Thymus (tissue), 11 donors: ENCODE results near the gene USP14. TPM values are rescaled to one million over a fixed set of nuclear protein-coding genes. Genes with fewer than 3 reads are reported as not detected.
A peak's percentile ranks its signal among the peaks of the same experiment; 100 is the strongest.

ENCODE experiments used
- DNase-seq, 9 donors: peaks; one replicate each; pipeline ENCODE4 v3.0.0-alpha.2; 2013; ENCODE audit warnings: low spot score in 9 of 9, low read depth in 6 of 9, missing footprints in 1 of 9
- H3K27ac ChIP-seq, 2 donors: one replicate each; pipeline ENCODE4 v1.5.1; 2013; ENCODE audit warnings: control low read depth in 1 of 2, low read depth in 1 of 2, low read length in 1 of 2, mild to moderate bottlenecking in 1 of 2, moderate library complexity in 1 of 2
- H3K27me3 ChIP-seq, 2 donors: one replicate each; pipeline ENCODE4 v1.5.1; 2013; ENCODE audit warnings: low read length in 1 of 2; ENCODE audit not compliant: control insufficient read depth in 2 of 2, insufficient read depth in 1 of 2
- H3K36me3 ChIP-seq, 2 donors: one replicate each; pipeline ENCODE4 v1.5.1; 2013; ENCODE audit warnings: low read length in 1 of 2, mild to moderate bottlenecking in 1 of 2, moderate library complexity in 1 of 2; ENCODE audit not compliant: control insufficient read depth in 2 of 2, insufficient read depth in 2 of 2
- H3K4me1 ChIP-seq, 2 donors: one replicate each; pipeline ENCODE4 v1.5.1; 2013; ENCODE audit warnings: low read length in 2 of 2; ENCODE audit not compliant: control insufficient read depth in 2 of 2, insufficient read depth in 2 of 2
- H3K4me3 ChIP-seq, 2 donors: one replicate each; pipeline ENCODE4 v1.5.1; 2013; ENCODE audit warnings: low read length in 2 of 2, control low read depth in 1 of 2, mild to moderate bottlenecking in 1 of 2
- H3K9me3 ChIP-seq, 2 donors: one replicate each; pipeline ENCODE4 v1.5.1; 2013; ENCODE audit warnings: low read length in 1 of 2, mild to moderate bottlenecking in 1 of 2; ENCODE audit not compliant: control insufficient read depth in 2 of 2, insufficient read depth in 1 of 2
- whole genome bisulfite sequencing: extraction: QIAGEN DNeasy Blood & Tissue Kit; methylation state at CpG from one replicate; pipeline ENCODE4 v1.1.7; 2013; 5-methylcytosine and 5-hydroxymethylcytosine counted together
- polyA plus RNA-seq: library from polyadenylated mRNA; stranded (reverse); fragments of 200-250 nt; gene quantifications from one replicate; pipeline ENCODE4 v1.2.3, GENCODE V29; 2013
- total RNA-seq: library from RNA; stranded (reverse); fragments of 120-200 nt; gene quantifications from one replicate; pipeline ENCODE4 v1.2.4, GENCODE V29; 2013
- donor health status: healthy.

The USP14 gene
- total and polyA plus RNA-seq, 2 donors: 14.6 to 28.4 TPM

DNA sequence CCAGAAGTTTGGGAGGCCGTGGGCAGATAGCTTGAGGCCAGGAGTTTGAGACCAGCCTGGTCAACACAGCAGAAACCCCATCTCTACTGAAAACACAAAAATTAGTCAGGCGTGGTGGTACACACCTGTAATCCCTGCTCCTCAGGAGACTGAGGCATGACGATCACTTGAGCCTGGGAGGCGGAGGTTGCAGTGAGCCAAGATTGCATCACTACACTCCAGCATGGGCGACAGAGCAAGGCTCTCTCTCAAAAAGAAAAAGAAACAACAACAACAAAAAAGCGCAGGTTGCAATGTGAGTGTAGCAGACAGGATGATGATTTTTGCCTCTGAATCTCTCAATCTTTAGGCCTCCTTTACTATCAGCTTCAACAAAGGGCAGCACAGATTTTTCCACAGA, 2.7 kb upstream of the USP14 start:
- Histone ChIP-seq H3K4me1 (peaks cover 7 to 13% of the 10 kb centered on the region in 2 donors), H3K36me3 (no peaks in the 10 kb centered on the region), H3K9me3 (no peaks in the 10 kb centered on the region), H3K4me3 (no peak overlapping the region), H3K27ac (no peak overlapping the region), H3K27me3 (peaks cover 0 to 3% of the 10 kb centered on the region in 2 donors)
- WGBS: 95% methylated on average over 6 of the region's 6 CpGs
- no peak for DNase-seq

DNA sequence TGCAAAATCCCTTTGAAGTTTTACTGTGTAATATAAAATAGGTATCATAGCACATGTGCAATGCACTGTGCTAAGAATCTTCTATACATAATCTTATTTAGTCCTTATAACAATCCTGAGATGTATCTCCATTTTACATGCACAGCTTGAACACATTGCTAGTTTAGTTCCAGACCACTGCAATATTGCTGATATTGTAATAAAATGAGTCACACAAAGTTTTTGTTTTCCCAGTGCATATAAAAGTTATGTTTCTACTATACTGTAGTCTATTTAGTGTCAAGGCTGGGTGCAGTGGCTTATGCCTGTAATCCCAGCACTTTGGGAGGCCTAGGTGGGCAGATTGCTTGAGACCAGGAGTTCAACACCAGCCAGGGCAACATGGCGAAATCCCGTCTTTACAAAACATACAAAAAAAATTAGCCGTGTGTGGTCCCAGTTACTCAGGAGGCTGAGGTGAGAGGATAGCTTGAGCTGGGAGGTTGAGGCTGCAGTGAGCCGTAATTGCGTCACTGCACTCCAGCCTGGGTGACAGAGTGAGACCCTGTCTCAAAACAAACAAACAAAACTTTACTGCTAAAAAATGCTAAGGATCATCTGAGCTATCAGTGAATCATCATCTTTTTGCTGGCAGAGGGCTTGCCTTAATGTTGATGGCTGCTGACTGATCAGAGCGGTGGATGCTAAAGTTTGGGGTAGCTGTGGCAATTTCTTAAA, 1.7 kb upstream of the USP14 start:
- peaks cover 7 to 13% of the 10 kb centered on the region in 2 donors for H3K4me1 ChIP-seq
- DNase-seq: no peak
- 98% methylated on average over 6 of the region's 6 CpGs for WGBS

DNA sequence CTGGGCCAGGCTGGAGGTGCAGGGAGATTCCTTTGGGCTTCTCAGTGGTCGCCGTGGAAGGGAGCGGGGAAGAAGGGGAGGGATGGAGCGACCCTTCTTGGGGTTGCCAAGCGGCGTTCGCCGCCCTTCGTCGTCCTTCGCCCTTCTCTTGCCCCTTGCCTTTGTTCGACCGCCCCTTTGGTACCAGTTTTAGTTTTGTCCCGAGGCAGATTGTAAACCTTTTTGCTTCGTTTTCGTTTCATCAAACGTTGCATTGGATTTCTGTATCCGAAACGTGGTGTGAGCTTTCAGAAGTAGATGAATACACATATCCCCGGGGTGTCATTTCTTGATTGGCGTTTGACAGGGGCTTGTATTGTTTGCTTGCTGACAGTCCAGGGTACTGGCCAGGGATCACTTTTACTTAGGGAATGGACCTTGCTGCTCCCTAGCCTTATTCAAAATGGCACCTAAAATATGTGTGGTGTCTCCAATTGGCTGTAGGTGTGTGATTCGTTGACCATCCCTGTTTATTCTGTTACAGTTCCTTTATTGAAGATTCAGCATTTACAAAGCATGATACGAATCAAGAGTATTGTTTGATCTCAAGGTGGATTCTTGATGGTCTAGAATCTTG, 788 bp downstream of the USP14 start:
- Histone ChIP-seq H3K27ac (peak overlapping the region; percentile 68 to 92), H3K9me3 (no peaks in the 10 kb centered on the region), H3K4me3 (peak overlapping the region; percentile 60 to 89), H3K36me3 (peaks cover 0 to 9% of the 10 kb centered on the region in 2 donors), H3K4me1 (peaks cover 7 to 13% of the 10 kb centered on the region in 2 donors), H3K27me3 (no peaks in the 10 kb centered on the region)
- peak in 3 of 9 donors; percentile 4 to 33 (median 8) for DNase-seq
- 4% methylated on average over 23 of the region's 23 CpGs for WGBS

More for the DNA sequence above, 1.7 kb upstream of the USP14 start:
- no peaks in the 10 kb centered on the region for H3K27me3 ChIP-seq
- H3K4me3 ChIP-seq: no peak overlapping the region
- H3K9me3 ChIP-seq: no peaks in the 10 kb centered on the region
- H3K27ac ChIP-seq: no peak overlapping the region
- H3K36me3 ChIP-seq: no peaks in the 10 kb centered on the region

DNA sequence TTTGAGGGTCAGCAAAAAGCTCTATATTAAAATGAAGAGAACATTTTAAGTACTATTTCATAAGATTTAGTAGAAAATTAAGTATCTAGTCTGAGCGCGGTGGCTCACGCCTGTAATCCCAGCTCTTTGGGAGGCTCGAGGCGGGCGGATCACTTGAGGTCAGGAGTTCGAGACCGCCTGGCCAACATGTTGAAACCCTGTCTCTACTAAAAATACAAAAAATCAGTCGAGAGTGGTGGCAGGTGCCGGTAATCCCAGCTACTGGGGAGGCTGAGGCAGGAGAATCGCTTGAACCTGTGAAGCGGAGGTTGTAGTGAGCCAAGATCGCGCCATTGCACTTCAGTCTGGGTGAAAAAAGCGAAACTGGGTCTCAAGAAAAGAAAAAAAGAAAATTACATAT, 1.6 kb downstream of the USP14 start:
- WGBS: 98% methylated on average over 15 of the region's 15 CpGs
- no peak for DNase-seq
- H3K27me3 ChIP-seq: no peaks in the 10 kb centered on the region
- peaks cover 7 to 13% of the 10 kb centered on the region in 2 donors for H3K4me1 ChIP-seq
- peak overlapping the region in 1 of 2 donors; percentile 11 for H3K27ac ChIP-seq
- H3K36me3 ChIP-seq: peaks cover 0 to 13% of the 10 kb centered on the region in 2 donors
- no peak overlapping the region for H3K4me3 ChIP-seq
- H3K9me3 ChIP-seq: no peaks in the 10 kb centered on the region

DNA sequence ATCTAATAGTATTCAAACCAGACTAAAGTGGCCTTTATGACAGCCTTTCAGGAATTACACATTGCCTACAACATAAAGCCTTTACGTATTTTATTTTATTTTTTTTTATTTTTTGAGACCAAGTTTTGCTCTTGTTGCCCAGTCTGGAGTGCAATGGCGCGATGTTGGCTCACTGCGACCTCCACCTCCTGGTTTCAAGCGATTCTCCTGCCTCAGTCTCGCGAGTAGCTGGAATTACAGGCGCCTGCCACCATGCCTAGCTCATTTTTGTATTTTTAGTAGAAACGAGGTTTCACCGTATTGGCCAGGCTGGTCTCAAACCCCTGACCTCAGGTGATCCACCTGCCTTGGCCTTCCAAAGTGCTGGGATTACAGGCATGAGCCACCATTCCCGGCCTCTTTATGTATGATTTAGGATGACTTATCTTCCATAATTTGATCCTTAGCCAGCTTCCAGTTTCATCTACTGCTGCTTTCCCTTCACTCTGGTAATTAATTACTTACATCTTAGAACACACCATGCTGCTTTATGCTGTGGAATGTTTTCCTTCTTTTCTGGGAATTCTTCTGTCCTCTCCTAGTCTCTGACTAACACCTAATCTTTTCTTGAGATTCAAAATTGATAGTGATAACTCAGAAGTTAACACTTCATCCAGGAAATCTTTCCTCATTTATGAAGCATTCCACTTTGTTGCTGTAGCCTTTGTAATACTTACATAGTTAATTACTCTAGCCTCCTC, 2.6 kb downstream of the USP14 start:
- no peak for DNase-seq
- Histone ChIP-seq H3K4me1 (peaks cover 7 to 13% of the 10 kb centered on the region in 2 donors), H3K4me3 (no peak overlapping the region), H3K27me3 (no peaks in the 10 kb centered on the region), H3K36me3 (peaks cover 0 to 21% of the 10 kb centered on the region in 2 donors), H3K27ac (no peak overlapping the region), H3K9me3 (no peaks in the 10 kb centered on the region)
- WGBS: 98% methylated on average over 11 of the region's 11 CpGs

DNA sequence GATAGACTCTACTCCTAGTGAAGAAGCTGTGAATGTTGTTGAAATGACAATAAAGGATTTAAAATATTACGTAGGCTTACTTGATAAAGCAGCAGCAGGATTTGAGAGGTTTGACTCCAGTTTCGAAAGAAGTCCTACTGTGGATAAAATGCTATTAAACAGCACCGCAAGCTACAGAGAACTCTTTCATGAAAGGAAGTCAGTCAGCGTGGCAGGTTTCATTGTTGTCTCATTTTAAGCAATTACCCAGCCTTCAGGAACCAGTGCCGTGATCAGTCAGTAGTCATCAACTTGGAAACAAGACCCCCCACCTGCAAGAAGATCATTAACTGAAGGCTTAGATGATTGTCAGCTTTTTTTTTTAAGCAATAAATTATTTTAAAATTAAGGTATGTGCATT, 14.0 kb downstream of the USP14 start:
- no peak overlapping the region for H3K27ac ChIP-seq
- no peaks in the 10 kb centered on the region for H3K9me3 ChIP-seq
- H3K36me3 ChIP-seq: peaks cover 10% of the 10 kb centered on the region in 2 donors
- 97% methylated on average over 5 of the region's 5 CpGs for WGBS
- DNase-seq: no peak
- H3K4me1 ChIP-seq: no peaks in the 10 kb centered on the region
- H3K27me3 ChIP-seq: no peaks in the 10 kb centered on the region
- no peak overlapping the region for H3K4me3 ChIP-seq

DNA sequence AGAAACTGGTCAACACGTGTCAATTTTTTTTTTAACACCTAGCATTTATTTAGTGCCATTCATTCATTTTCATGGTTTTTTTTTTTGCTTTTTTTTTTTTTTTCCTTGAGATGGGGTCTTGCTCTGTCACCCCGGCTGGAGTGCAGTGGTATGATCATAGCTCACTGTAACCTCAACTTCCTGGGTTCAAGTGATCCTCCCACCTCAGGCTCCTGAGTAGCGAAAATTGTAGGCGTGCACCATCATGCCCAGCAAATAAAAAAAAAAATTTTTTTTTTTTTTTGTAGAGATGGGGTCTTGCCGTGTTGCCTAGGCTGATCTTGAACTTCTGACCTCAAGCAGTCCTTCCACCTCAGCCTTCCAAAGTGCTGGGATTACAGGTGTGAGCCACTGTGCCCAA, 21.1 kb downstream of the USP14 start:
- Histone ChIP-seq H3K27me3 (no peaks in the 10 kb centered on the region), H3K9me3 (no peaks in the 10 kb centered on the region), H3K4me3 (no peak overlapping the region), H3K27ac (no peak overlapping the region), H3K4me1 (no peaks in the 10 kb centered on the region), H3K36me3 (peaks cover 12 to 14% of the 10 kb centered on the region in 2 donors)
- WGBS: 86% methylated on average over 5 of the region's 5 CpGs
- DNase-seq: no peak

DNA sequence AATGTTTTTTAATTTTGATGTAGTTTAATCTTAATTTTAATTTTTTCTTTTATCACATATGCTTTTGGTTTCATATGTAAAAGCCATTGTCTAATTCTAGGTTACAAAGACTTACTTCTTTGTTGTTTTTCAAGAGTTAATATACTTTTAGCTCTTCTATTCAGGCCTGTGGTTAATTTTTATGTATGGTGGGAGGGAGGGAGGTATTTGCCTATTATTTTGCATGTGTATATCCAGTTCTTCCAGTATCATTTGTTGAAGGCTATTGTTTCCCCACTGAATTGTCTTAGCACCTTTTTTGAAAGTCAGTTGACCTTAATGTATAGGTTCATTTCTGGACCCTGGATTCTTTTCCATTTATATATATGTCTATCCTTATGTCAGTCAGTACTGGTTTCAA, 23.4 kb downstream of the USP14 start:
- no peaks in the 10 kb centered on the region for H3K4me1 ChIP-seq

DNA sequence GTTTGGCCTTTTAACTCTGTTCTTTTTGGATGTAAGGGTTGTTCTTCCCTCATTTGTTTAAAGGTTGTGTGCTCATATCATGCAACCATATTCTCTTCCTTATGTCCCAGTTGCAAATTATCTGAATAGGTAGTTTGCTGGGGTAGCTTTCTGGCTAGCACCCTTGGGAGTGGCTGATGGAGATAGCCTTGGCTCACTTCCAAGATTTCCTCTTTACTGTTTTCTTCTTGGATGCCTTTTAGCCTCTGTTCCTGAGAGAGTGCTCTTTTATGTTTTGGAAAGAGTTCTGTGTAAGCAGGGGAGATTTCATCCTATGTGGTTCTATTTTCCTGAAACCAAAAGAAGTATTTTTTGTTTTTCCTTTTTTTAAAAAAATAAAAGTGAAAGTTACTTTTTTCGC, 25.4 kb downstream of the USP14 start:
- H3K9me3 ChIP-seq: no peaks in the 10 kb centered on the region
- DNase-seq: no peak
- no peak overlapping the region for H3K27ac ChIP-seq
- H3K4me1 ChIP-seq: no peaks in the 10 kb centered on the region
- 98% methylated on average over 1 of the region's 1 CpG for WGBS
- no peaks in the 10 kb centered on the region for H3K27me3 ChIP-seq
- peaks cover 7 to 14% of the 10 kb centered on the region in 2 donors for H3K36me3 ChIP-seq
- H3K4me3 ChIP-seq: no peak overlapping the region

More for the DNA sequence above, 23.4 kb downstream of the USP14 start:
- Histone ChIP-seq H3K27ac (no peak overlapping the region), H3K27me3 (no peaks in the 10 kb centered on the region), H3K9me3 (no peaks in the 10 kb centered on the region), H3K4me3 (no peak overlapping the region), H3K36me3 (peaks cover 10 to 14% of the 10 kb centered on the region in 2 donors)
- no peak for DNase-seq
